ENCODE measurements around the gene LSM2. TPM values are rescaled to one million over a fixed set of nuclear protein-coding genes. Genes with fewer than 3 reads are reported as not detected.
A peak's percentile ranks its signal among the peaks of the same experiment; 100 is the strongest.

LSM2 gene
- total RNA-seq, 1 experiment from 2014 or later: 115 TPM

GRCh38 chr6:31752739-31753319, 53.9 kb downstream of the LSM2 start:
- DNase-seq (ENCODE audit: low read depth): peak; percentile 89

GRCh38 chr6:31750411-31751022, 56.2 kb downstream of the LSM2 start:
- peak; percentile 56 for DNase-seq (ENCODE audit: low read depth)

- DNase-seq (ENCODE audit: low read depth): no peak
These were observed 57.3 kb downstream of the LSM2 start for GRCh38 chr6:31749301-31750036.

Small RNA genes lying within 50 kb of the gene (small RNA-seq; reads per million reads assigned to genes)
- not detected for gene MSH5-SAPCD1
- gene RF00019: not detected
- gene RNU6-850P: not detected
- not detected for gene SAPCD1
- 816 reads per million, percentile 98 among the genes with 10 or more reads in this experiment for gene SNORD48
- not detected for gene SNORD52

Other genes with a start within 250 kb of the LSM2 start
- gene LTA, start 234.7 kb downstream of the LSM2 start, total RNA-seq (2014; rRNA removed; shearing (Covaris generic)): not detected in 2 replicates
- not detected in 2 replicates for gene TNF, start 231.4 kb downstream of the LSM2 start, total RNA-seq (2014; rRNA removed; shearing (Covaris generic))
- gene LTB, start 224.5 kb downstream of the LSM2 start, total RNA-seq (2014; rRNA removed; shearing (Covaris generic)): not detected in 2 replicates
- gene LST1, start 220.7 kb downstream of the LSM2 start, total RNA-seq (2014; rRNA removed; shearing (Covaris generic)): not detected in 2 replicates
- gene NCR3, start 214.0 kb downstream of the LSM2 start, total RNA-seq (2014; rRNA removed; shearing (Covaris generic)): not detected in 2 replicates
- gene AIF1, start 191.7 kb downstream of the LSM2 start, total RNA-seq (2014; rRNA removed; shearing (Covaris generic)): not detected in 2 replicates
- gene PRRC2A, start 186.3 kb downstream of the LSM2 start, total RNA-seq (2014; rRNA removed; shearing (Covaris generic)): 93.0 and 115 TPM in 2 replicates
- gene BAG6, start 154.3 kb downstream of the LSM2 start, total RNA-seq (2014; rRNA removed; shearing (Covaris generic)): 196 and 211 TPM in 2 replicates
- 1.8 and 2.5 TPM in 2 replicates for gene APOM, start 151.1 kb downstream of the LSM2 start, total RNA-seq (2014; rRNA removed; shearing (Covaris generic))
- 21.8 and 22.8 TPM in 2 replicates for gene C6orf47, start 146.2 kb downstream of the LSM2 start, total RNA-seq (2014; rRNA removed; shearing (Covaris generic))
- gene GPANK1, start 142.0 kb downstream of the LSM2 start, total RNA-seq (2014; rRNA removed; shearing (Covaris generic)): 37.5 and 38.5 TPM in 2 replicates
- 272 and 357 TPM in 2 replicates for gene CSNK2B, start 140.9 kb downstream of the LSM2 start, total RNA-seq (2014; rRNA removed; shearing (Covaris generic))
- gene LY6G5B, start 137.0 kb downstream of the LSM2 start, total RNA-seq (2014; rRNA removed; shearing (Covaris generic)): 0.88 and 2.6 TPM in 2 replicates
- 0.47 and 3.6 TPM in 2 replicates for gene LY6G5C, start 125.9 kb downstream of the LSM2 start, total RNA-seq (2014; rRNA removed; shearing (Covaris generic))
- 21.6 and 26.5 TPM in 2 replicates for gene ABHD16A, start 103.6 kb downstream of the LSM2 start, total RNA-seq (2014; rRNA removed; shearing (Covaris generic))
- gene LY6G6F, start 100.1 kb downstream of the LSM2 start, total RNA-seq (2014; rRNA removed; shearing (Covaris generic)): not detected in 2 replicates
- gene LY6G6D, start 91.6 kb downstream of the LSM2 start, total RNA-seq (2014; rRNA removed; shearing (Covaris generic)): not detected in 2 replicates
- gene LY6G6C, start 85.2 kb downstream of the LSM2 start, total RNA-seq (2014; rRNA removed; shearing (Covaris generic)): not detected in 2 replicates
- gene MPIG6B, start 83.6 kb downstream of the LSM2 start, total RNA-seq (2014; rRNA removed; shearing (Covaris generic)): not detected in 2 replicates
- 36.0 and 36.2 TPM in 2 replicates for gene DDAH2, start 77.7 kb downstream of the LSM2 start, total RNA-seq (2014; rRNA removed; shearing (Covaris generic))
- gene CLIC1, start 70.4 kb downstream of the LSM2 start, total RNA-seq (2014; rRNA removed; shearing (Covaris generic)): 1,383 and 1,400 TPM in 2 replicates
- 9.5 and 10.2 TPM in 2 replicates for gene MSH5, start 67.0 kb downstream of the LSM2 start, total RNA-seq (2014; rRNA removed; shearing (Covaris generic))
- gene SAPCD1, start 44.3 kb downstream of the LSM2 start, total RNA-seq (2014; rRNA removed; shearing (Covaris generic)): 0.64 and 3.5 TPM in 2 replicates
- gene VWA7, start 29.6 kb downstream of the LSM2 start, total RNA-seq (2014; rRNA removed; shearing (Covaris generic)): 0.77 and 0.79 TPM in 2 replicates
- gene VARS1, start 11.2 kb downstream of the LSM2 start, total RNA-seq (2014; rRNA removed; shearing (Covaris generic)): 63.0 and 76.4 TPM in 2 replicates
- gene HSPA1L, start 8.3 kb upstream of the LSM2 start, total RNA-seq (2014; rRNA removed; shearing (Covaris generic)): 0.73 and 1.3 TPM in 2 replicates
- gene HSPA1A, start 8.6 kb upstream of the LSM2 start, total RNA-seq (2014; rRNA removed; shearing (Covaris generic)): 99.6 and 108 TPM in 2 replicates
- gene HSPA1B, start 20.8 kb upstream of the LSM2 start, total RNA-seq (2014; rRNA removed; shearing (Covaris generic)): 134 and 135 TPM in 2 replicates
- gene NEU1, start 55.9 kb upstream of the LSM2 start, total RNA-seq (2014; rRNA removed; shearing (Covaris generic)): 46.3 and 49.5 TPM in 2 replicates
- 0.45 TPM in 1 of 2 replicates, not detected in the other for gene SLC44A4, start 72.0 kb upstream of the LSM2 start, total RNA-seq (2014; rRNA removed; shearing (Covaris generic))
- gene EHMT2, start 90.7 kb upstream of the LSM2 start, total RNA-seq (2014; rRNA removed; shearing (Covaris generic)): 56.7 and 57.5 TPM in 2 replicates
- 10.8 and 15.1 TPM in 2 replicates for gene ZBTB12, start 95.1 kb upstream of the LSM2 start, total RNA-seq (2014; rRNA removed; shearing (Covaris generic))
- gene C2, start 120.8 kb upstream of the LSM2 start, total RNA-seq (2014; rRNA removed; shearing (Covaris generic)): 0.13 TPM in 1 of 2 replicates, not detected in the other
- gene CFB, start 139.1 kb upstream of the LSM2 start, total RNA-seq (2014; rRNA removed; shearing (Covaris generic)): not detected in 2 replicates
- 109 and 116 TPM in 2 replicates for gene NELFE, start 152.0 kb upstream of the LSM2 start, total RNA-seq (2014; rRNA removed; shearing (Covaris generic))
- 31.4 and 39.0 TPM in 2 replicates for gene SKIC2, start 152.2 kb upstream of the LSM2 start, total RNA-seq (2014; rRNA removed; shearing (Covaris generic))
- 25.4 and 30.1 TPM in 2 replicates for gene DXO, start 165.2 kb upstream of the LSM2 start, total RNA-seq (2014; rRNA removed; shearing (Covaris generic))
- 0.40 TPM in 1 of 2 replicates, not detected in the other for gene C4A, start 175.1 kb upstream of the LSM2 start, total RNA-seq (2014; rRNA removed; shearing (Covaris generic))
- gene C4B, start 207.8 kb upstream of the LSM2 start, total RNA-seq (2014; rRNA removed; shearing (Covaris generic)): 0.27 and 1.2 TPM in 2 replicates
- not detected in 2 replicates for gene CYP21A2, start 231.4 kb upstream of the LSM2 start, total RNA-seq (2014; rRNA removed; shearing (Covaris generic))

Measured in HT1080 (cell line).